ENCODE results near the gene PPP2CA. TPM values are rescaled to one million over a fixed set of nuclear protein-coding genes. Genes with fewer than 3 reads are reported as not detected.

PPP2CA gene
- total and polyA plus RNA-seq, 9 of the 15 experiments (the other 6 are each of a cell fraction or from before 2014, with no cell fraction given) = 23.0 to 257 (median 109) TPM

DNA sequence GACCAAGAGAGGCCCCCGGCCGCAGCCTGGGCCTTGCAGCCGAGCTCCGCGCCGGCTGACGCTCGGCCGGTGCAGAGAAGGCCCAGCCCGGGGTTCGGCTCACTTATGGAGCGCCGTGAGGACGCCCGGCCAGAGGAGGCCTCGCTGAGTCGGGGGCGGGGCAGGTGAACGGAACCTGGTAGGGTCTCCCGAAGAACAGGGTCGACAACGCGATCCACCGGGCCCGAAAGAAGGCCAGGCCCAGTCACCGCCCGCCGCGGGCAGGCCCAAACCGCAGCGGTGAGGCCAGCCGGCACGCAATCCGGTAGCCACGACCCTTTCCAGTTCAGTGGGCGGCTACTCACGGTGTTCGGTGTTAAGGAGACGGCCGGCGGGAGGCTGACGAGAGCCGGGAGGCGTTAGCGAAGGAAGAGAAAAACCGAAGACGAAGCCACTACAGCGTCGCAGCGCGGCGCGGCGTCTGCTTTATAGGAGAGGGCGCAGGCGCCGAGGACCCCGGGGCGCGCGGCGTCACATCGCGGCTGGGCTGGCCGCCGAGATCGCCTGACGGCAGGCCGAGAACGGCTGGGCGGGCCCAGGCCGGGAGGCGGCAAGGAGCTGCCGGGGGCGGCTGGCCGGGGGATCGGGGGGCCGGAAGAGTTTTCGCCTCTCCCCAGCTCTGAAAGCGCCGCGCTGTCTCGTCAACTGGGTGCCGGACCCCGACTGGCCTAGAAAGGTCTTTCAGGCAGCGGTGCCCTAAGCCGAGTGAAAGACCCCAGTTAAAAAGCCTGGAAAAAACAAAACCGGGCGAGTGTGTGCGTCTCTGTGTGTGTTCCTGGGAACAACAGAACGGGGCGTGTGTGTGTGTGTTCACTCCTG lies 49.1 kb downstream of the PPP2CA start, which contains the start of gene SKP1 (continued):
- TF ChIP-seq E2F1 (CRISPR knock-in tag; IDR thresholded peaks at IDR 0.05) (no peak; the same call in 1 of the 2 replicates), CEBPG (CRISPR knock-in tag; IDR thresholded peaks at IDR 0.05) (peak; percentile 57; the same call in 1 of the 2 replicates), CEBPG (tag; conservative IDR thresholded peaks at IDR 0.05 in 1 of 2, IDR thresholded peaks at IDR 0.05 in 1 of 2) (no peak), YBX1 (IDR thresholded peaks at IDR 0.05) (no peak), ZNF407 (IDR thresholded peaks at IDR 0.05; ENCODE audit: low read depth) (no peak; the same call in 1 of the 2 replicates), KLF6 (CRISPR knock-in tag; IDR thresholded peaks at IDR 0.05; ENCODE audit: borderline replicate concordance) (no peak), ZNF830 (CRISPR knock-in tag; IDR thresholded peaks at IDR 0.05) (no peak), ZBTB17 (CRISPR knock-in tag; IDR thresholded peaks at IDR 0.05) (peak; percentile 54; the same call in 1 of the 2 replicates), CC2D1A (IDR thresholded peaks at IDR 0.05) (no peak), THRAP3 (IDR thresholded peaks at IDR 0.05; ENCODE audit: borderline replicate concordance) (no peak), SIN3B (IDR thresholded peaks at IDR 0.05; ENCODE audit: low read depth) (no peak; the same call in 1 of the 2 replicates), ZNF282 (CRISPR knock-in tag; IDR thresholded peaks at IDR 0.05) (peak; percentile 92; the same call in 1 of the 2 replicates)
- TF ChIP-seq, protein P1, sequence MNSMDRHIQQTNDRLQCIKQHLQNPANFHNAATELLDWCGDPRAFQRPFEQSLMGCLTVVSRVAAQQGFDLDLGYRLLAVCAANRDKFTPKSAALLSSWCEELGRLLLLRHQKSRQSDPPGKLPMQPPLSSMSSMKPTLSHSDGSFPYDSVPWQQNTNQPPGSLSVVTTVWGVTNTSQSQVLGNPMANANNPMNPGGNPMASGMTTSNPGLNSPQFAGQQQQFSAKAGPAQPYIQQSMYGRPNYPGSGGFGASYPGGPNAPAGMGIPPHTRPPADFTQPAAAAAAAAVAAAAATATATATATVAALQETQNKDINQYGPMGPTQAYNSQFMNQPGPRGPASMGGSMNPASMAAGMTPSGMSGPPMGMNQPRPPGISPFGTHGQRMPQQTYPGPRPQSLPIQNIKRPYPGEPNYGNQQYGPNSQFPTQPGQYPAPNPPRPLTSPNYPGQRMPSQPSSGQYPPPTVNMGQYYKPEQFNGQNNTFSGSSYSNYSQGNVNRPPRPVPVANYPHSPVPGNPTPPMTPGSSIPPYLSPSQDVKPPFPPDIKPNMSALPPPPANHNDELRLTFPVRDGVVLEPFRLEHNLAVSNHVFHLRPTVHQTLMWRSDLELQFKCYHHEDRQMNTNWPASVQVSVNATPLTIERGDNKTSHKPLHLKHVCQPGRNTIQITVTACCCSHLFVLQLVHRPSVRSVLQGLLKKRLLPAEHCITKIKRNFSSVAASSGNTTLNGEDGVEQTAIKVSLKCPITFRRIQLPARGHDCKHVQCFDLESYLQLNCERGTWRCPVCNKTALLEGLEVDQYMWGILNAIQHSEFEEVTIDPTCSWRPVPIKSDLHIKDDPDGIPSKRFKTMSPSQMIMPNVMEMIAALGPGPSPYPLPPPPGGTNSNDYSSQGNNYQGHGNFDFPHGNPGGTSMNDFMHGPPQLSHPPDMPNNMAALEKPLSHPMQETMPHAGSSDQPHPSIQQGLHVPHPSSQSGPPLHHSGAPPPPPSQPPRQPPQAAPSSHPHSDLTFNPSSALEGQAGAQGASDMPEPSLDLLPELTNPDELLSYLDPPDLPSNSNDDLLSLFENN (IDR thresholded peaks at IDR 0.05; ENCODE audit: low read depth in 2 of 2, low read length in 2 of 2) = peak in 1 of 2 experiments; percentile 87; a peak in 2 of 4 replicates

Data from K562 (cell line).